SK-N-SH treated with all-trans-retinoic acid at 6 μM for 48 hours (cell line): ENCODE results near the gene PRRC2A.

Experiments
- ATAC-seq: fragments of 200-7000 bp; cut with Tn5 transposase; 3 replicates; pipeline ENCODE4 v1.9.1; 2020; ENCODE audit warnings: mild to moderate bottlenecking, moderate library complexity
- ARNTL ChIP-seq: fragments of 450-650 bp; formaldehyde crosslinking; IDR thresholded peaks from 2 replicates; pipeline ENCODE4 v1.5.0; 2020; ENCODE audit warnings: low read depth, mild to moderate bottlenecking, moderate library complexity, borderline replicate concordance
- BACH2 ChIP-seq: fragments of 250-450 bp; sonication (Bioruptor Pico); IDR thresholded peaks from 2 replicates; pipeline ENCODE4 v1.9.0; 2021; ENCODE audit warnings: mild to moderate bottlenecking, borderline replicate concordance
- CREB5 ChIP-seq: fragments of 250-450 bp; sonication (Bioruptor Pico); IDR thresholded peaks from 2 replicates; pipeline ENCODE4 v1.5.1; 2020; ENCODE audit warnings: low read depth, mild to moderate bottlenecking, moderate library complexity
- CSDC2 ChIP-seq: fragments of 250-450 bp; sonication (Bioruptor Pico); IDR thresholded peaks from 2 replicates; pipeline ENCODE4 v1.5.0; 2020; ENCODE audit warnings: mild to moderate bottlenecking, moderate library complexity
- CSRNP3 ChIP-seq: fragments of 250-450 bp; sonication (Bioruptor Pico); IDR thresholded peaks from 2 replicates; pipeline ENCODE4 v1.5.1; 2021; ENCODE audit warnings: mild to moderate bottlenecking, moderate library complexity
- ESRRG ChIP-seq: fragments of 250-450 bp; sonication (Bioruptor Pico); IDR thresholded peaks from 2 replicates; pipeline ENCODE4 v1.6.1; 2021; ENCODE audit warnings: mild to moderate bottlenecking
- GLIS3 ChIP-seq: fragments of 250-450 bp; sonication (Bioruptor Pico); IDR thresholded peaks from 2 replicates; pipeline ENCODE4 v1.5.0; 2020; ENCODE audit warnings: mild to moderate bottlenecking, moderate library complexity
- PATZ1 ChIP-seq: fragments of 250-450 bp; sonication (Bioruptor Pico); IDR thresholded peaks from 2 replicates; pipeline ENCODE4 v1.8.0; 2020; ENCODE audit warnings: mild to moderate bottlenecking, moderate library complexity, borderline replicate concordance
- POU6F1 ChIP-seq: fragments of 250-450 bp; sonication (Bioruptor Pico); IDR thresholded peaks from 2 replicates; pipeline ENCODE4 v1.8.0; 2021; ENCODE audit warnings: low read depth, mild to moderate bottlenecking, moderate library complexity, borderline replicate concordance
- PPARA ChIP-seq: fragments of 250-450 bp; sonication (Bioruptor Pico); IDR thresholded peaks from 2 replicates; pipeline ENCODE4 v1.5.0; 2020; ENCODE audit warnings: mild to moderate bottlenecking, borderline replicate concordance
- SNAI2 ChIP-seq: fragments of 250-450 bp; sonication (Bioruptor Pico); IDR thresholded peaks from 2 replicates; pipeline ENCODE4 v1.5.0; 2020; ENCODE audit warnings: mild to moderate bottlenecking, moderate library complexity
- TCF4 ChIP-seq: fragments of 250-450 bp; sonication (Bioruptor Pico); IDR thresholded peaks from 2 replicates; pipeline ENCODE4 v1.8.0; 2021; ENCODE audit warnings: mild to moderate bottlenecking, moderate library complexity, borderline replicate concordance
- TOX ChIP-seq: fragments of 250-450 bp; sonication (Bioruptor Pico); IDR thresholded peaks from 2 replicates; pipeline ENCODE4 v1.8.0; 2021; ENCODE audit warnings: mild to moderate bottlenecking, moderate library complexity, borderline replicate concordance
- TSHZ2 ChIP-seq: fragments of 250-450 bp; sonication (Bioruptor Pico); IDR thresholded peaks from 2 replicates; pipeline ENCODE4 v1.5.0; 2020; ENCODE audit warnings: mild to moderate bottlenecking, moderate library complexity
- ZC3H10 ChIP-seq: fragments of 250-450 bp; sonication (Bioruptor Pico); IDR thresholded peaks from 2 replicates; pipeline ENCODE4 v1.5.1; 2021; ENCODE audit warnings: mild to moderate bottlenecking, moderate library complexity
- ZFP30 ChIP-seq: fragments of 450-650 bp; formaldehyde crosslinking; IDR thresholded peaks from 2 replicates; pipeline ENCODE4 v1.5.0; 2022; ENCODE audit warnings: mild to moderate bottlenecking, moderate library complexity
- ZNF565 ChIP-seq: fragments of 450-650 bp; formaldehyde crosslinking; conservative IDR thresholded peaks from 2 replicates; pipeline ENCODE4 v1.5.0; 2020; ENCODE audit warnings: low read depth, mild to moderate bottlenecking, moderate library complexity
- ZNF70 ChIP-seq: fragments of 450-650 bp; formaldehyde crosslinking; IDR thresholded peaks from 2 replicates; pipeline ENCODE4 v1.5.0; 2020; ENCODE audit warnings: mild to moderate bottlenecking, moderate library complexity
- ZNF8 ChIP-seq: fragments of 450-650 bp; formaldehyde crosslinking; IDR thresholded peaks from 2 replicates; pipeline ENCODE4 v1.5.0; 2020; ENCODE audit warnings: mild to moderate bottlenecking, moderate library complexity

The PRRC2A gene

GRCh38 chr6:31592396-31592771 is 28.1 kb upstream of the PRRC2A start:
- no peak for TF ChIP-seq TCF4 (CRISPR knock-in tag)
- TF ChIP-seq CREB5 (CRISPR knock-in tag): no peak
- no peak for TF ChIP-seq ZNF70
- no peak for TF ChIP-seq ZFP30 (CRISPR knock-in tag)
- TF ChIP-seq ZC3H10 (CRISPR knock-in tag): no peak
- no peak for ATAC-seq

- ATAC-seq: peak; percentile 82
- no peak for TF ChIP-seq TCF4 (CRISPR knock-in tag)
These were observed 23.5 kb upstream of the PRRC2A start for GRCh38 chr6:31597006-31597405.

GRCh38 chr6:31607317-31607716 is 13.2 kb upstream of the PRRC2A start:
- TF ChIP-seq PATZ1 (CRISPR knock-in tag) (no peak), CSDC2 (CRISPR knock-in tag) (no peak), CSRNP3 (CRISPR knock-in tag) (no peak), TCF4 (CRISPR knock-in tag) (no peak), ZC3H10 (CRISPR knock-in tag) (no peak), ZNF8 (CRISPR knock-in tag) (no peak), GLIS3 (CRISPR knock-in tag) (no peak), SNAI2 (CRISPR knock-in tag) (no peak), CREB5 (CRISPR knock-in tag) (no peak)

GRCh38 chr6:31609519-31610406 is 10.8 kb upstream of the PRRC2A start:
- ATAC-seq: no peak
- TF ChIP-seq SNAI2 (CRISPR knock-in tag) (no peak), ARNTL (no peak), BACH2 (no peak), ESRRG (CRISPR knock-in tag) (no peak), POU6F1 (no peak), ZFP30 (CRISPR knock-in tag) (no peak), GLIS3 (CRISPR knock-in tag) (no peak), CREB5 (CRISPR knock-in tag) (no peak), ZNF565 (CRISPR knock-in tag) (no peak), TSHZ2 (CRISPR knock-in tag) (no peak), TCF4 (CRISPR knock-in tag) (no peak), PPARA (CRISPR knock-in tag) (no peak), TOX (no peak), ZC3H10 (CRISPR knock-in tag) (no peak), PATZ1 (CRISPR knock-in tag) (no peak)

More at GRCh38 chr6:31607317-31607716, 13.2 kb upstream of the PRRC2A start:
- no peak for ATAC-seq
